WTC11 (cell line): ENCODE data around the gene SEMA4D.

Experiments used
- ATF1 ChIP-seq: sonication (generic); formaldehyde crosslinking; IDR thresholded peaks from 2 replicates; pipeline ENCODE4 v1.8.1; 2023; ENCODE audit warnings: mild to moderate bottlenecking, moderate library complexity, missing genetic modification reagents
- ATF2 ChIP-seq: sonication (generic); formaldehyde crosslinking; IDR thresholded peaks from 2 replicates; pipeline ENCODE4 v1.8.1; 2022; ENCODE audit warnings: low read depth, missing genetic modification reagents, borderline replicate concordance
- CREB1 ChIP-seq: sonication (generic); formaldehyde crosslinking; IDR thresholded peaks from 2 replicates; pipeline ENCODE4 v1.8.0; 2023; ENCODE audit warnings: mild to moderate bottlenecking, missing genetic modification reagents
- CTCF ChIP-seq: fragments of 200-600 bp; IDR thresholded peaks from 2 replicates; pipeline ENCODE4 v1.8.0; 2022; ENCODE audit warnings: antibody characterized with exemption
- GABPB1 ChIP-seq: sonication (generic); formaldehyde crosslinking; IDR thresholded peaks from 2 replicates; pipeline ENCODE4 v1.8.1; 2023; ENCODE audit warnings: mild to moderate bottlenecking, missing genetic modification reagents
- IRF2 ChIP-seq: sonication (generic); formaldehyde crosslinking; IDR thresholded peaks from 2 replicates; pipeline ENCODE4 v1.8.0; 2022; ENCODE audit warnings: low read depth, missing genetic modification reagents, borderline replicate concordance
- JUN ChIP-seq: sonication (generic); formaldehyde crosslinking; IDR thresholded peaks from 2 replicates; pipeline ENCODE4 v1.8.0; 2023; ENCODE audit warnings: mild to moderate bottlenecking, missing genetic modification reagents
- KAT7 ChIP-seq: sonication (generic); formaldehyde crosslinking; IDR thresholded peaks from 2 replicates; pipeline ENCODE4 v1.8.1; 2023; ENCODE audit warnings: missing genetic modification reagents, mild to moderate bottlenecking, borderline replicate concordance
- NR1H2 ChIP-seq: sonication (generic); formaldehyde crosslinking; IDR thresholded peaks from 2 replicates; pipeline ENCODE4 v1.9.0; 2021; ENCODE audit warnings: mild to moderate bottlenecking, moderate library complexity, missing genetic modification reagents
- RORB ChIP-seq: fragments of 250-450 bp; sonication (Bioruptor Pico); IDR thresholded peaks from 2 replicates; pipeline ENCODE4 v1.9.0; 2021; ENCODE audit warnings: mild to moderate bottlenecking
- SMAD3 ChIP-seq: sonication (generic); formaldehyde crosslinking; IDR thresholded peaks from 2 replicates; pipeline ENCODE4 v1.8.0; 2022; ENCODE audit warnings: missing genetic modification reagents, mild to moderate bottlenecking, borderline replicate concordance
- TCF7 ChIP-seq: sonication (generic); formaldehyde crosslinking; IDR thresholded peaks from 2 replicates; pipeline ENCODE4 v1.8.0; 2022; ENCODE audit warnings: mild to moderate bottlenecking, low read depth, missing genetic modification reagents, moderate library complexity
- ZNF138 ChIP-seq: sonication (generic); formaldehyde crosslinking; conservative IDR thresholded peaks from 2 replicates; pipeline ENCODE4 v1.8.1; 2022; ENCODE audit warnings: mild to moderate bottlenecking, moderate library complexity, missing genetic modification reagents

DNA sequence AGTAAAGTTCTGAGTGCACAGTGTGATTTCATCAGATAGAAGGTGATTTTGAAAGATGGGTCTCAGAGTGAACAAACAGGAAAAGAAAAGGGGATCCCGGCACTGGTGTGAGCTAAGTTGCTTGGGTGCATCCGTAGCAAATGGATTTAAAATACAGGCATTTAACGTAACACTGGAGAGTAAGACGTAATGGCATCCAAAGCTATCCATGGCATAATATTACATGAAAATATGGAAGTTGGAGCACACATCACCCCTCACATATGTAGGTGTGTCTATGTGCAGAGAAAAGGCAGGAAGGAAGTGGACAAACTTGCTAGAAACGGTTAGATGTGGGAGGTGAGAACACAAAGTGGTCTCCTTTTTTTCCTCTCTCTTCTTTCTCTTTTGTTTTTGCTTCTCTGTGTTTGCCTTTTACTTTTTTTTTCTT lies 38.2 kb upstream of the SEMA4D start:
- TF ChIP-seq SMAD3 (CRISPR knock-in tag) (no peak), JUN (CRISPR knock-in tag) (no peak), CTCF (no peak), RORB (CRISPR knock-in tag) (no peak), ATF1 (CRISPR knock-in tag) (no peak), ATF2 (CRISPR knock-in tag) (no peak), TCF7 (no peak), GABPB1 (no peak), ZNF138 (no peak), KAT7 (CRISPR knock-in tag) (no peak), IRF2 (CRISPR knock-in tag) (no peak), CREB1 (CRISPR knock-in tag) (no peak), NR1H2 (no peak)
